Measurements from ENCODE around the gene TNS1. TPM values are rescaled to one million over a fixed set of nuclear protein-coding genes. Genes with fewer than 3 reads are reported as not detected.

Gene TNS1
- total RNA-seq, 1 experiment from 2014 or later = 3.4 TPM

DNA sequence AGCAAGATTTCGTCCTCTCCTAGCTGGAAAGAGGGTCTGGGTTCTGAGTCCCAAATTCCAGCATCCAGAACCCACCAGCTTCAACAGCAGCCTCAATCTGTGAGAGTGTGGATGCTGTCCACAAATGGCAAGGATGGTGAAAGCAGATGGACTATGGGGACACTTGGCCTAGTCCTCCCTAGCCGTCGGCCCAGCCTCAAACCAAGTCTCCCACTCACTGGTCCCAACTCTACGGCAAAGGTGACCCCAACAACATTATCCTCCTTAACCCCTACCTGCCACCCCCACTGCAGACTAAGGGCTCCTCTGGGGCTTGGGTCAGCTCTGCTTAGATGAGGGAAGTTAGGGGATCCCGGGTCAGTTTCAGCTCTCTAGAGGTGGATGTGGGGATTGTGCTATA lies 57.3 kb downstream of the TNS1 start:
- Mint-ChIP-seq H3K27ac (no peak overlapping the region; a peak in 1 of 7 replicates), H3K9me3 (no peaks in the 10 kb centered on the region), H3K4me1 (peaks cover 29 to 41% of the 10 kb centered on the region in 2 experiments), H3K27me3 (ENCODE audit: low read depth) (peaks cover 16% of the 10 kb centered on the region), H3K4me3 (no peak overlapping the region), H3K36me3 (ENCODE audit: insufficient read depth in 1 of 3, low read depth in 3 of 3) (no peaks in the 10 kb centered on the region)
- H3K79me1 ChIP-seq (ENCODE audit: insufficient read depth, low read depth, low read length, poor library complexity, severe bottlenecking) = no peaks in the 10 kb centered on the region
- no peak overlapping the region for H2BK5ac ChIP-seq (ENCODE audit: insufficient read length, low read length)
- no peak overlapping the region for H2BK20ac ChIP-seq (ENCODE audit: low read depth, low read length, poor library complexity, severe bottlenecking)
- H3K23me2 ChIP-seq (ENCODE audit: insufficient read length, low read depth, low read length, poor library complexity, severe bottlenecking) = no peaks in the 10 kb centered on the region
- no peak overlapping the region for H3T11ph ChIP-seq (ENCODE audit: low read length)
- no peak overlapping the region for H4K5ac ChIP-seq (ENCODE audit: insufficient read length, low read depth, low read length)
- H3K27ac ChIP-seq (ENCODE audit: insufficient read length, low read depth, low read length) = no peak overlapping the region
- H3K4me1 ChIP-seq (ENCODE audit: insufficient read depth, low read length) = peaks cover 4% of the 10 kb centered on the region; the same call in 1 of the 2 replicates
- H2BK12ac ChIP-seq (ENCODE audit: insufficient read length, low read depth, low read length) = no peak overlapping the region
- no peak overlapping the region for H4K91ac ChIP-seq (ENCODE audit: insufficient read length, low read depth, low read length)
- H3K4me2 ChIP-seq (ENCODE audit: insufficient read depth, insufficient read length, low read length) = no peak overlapping the region
- no peak overlapping the region for H3K56ac ChIP-seq (ENCODE audit: insufficient read length, low read depth, low read length)
- H4K8ac ChIP-seq (replicated peaks; ENCODE audit: insufficient read length, low read depth, low read length) = no peak overlapping the region
- DNase-seq = no peak
- TF ChIP-seq, protein P1, sequence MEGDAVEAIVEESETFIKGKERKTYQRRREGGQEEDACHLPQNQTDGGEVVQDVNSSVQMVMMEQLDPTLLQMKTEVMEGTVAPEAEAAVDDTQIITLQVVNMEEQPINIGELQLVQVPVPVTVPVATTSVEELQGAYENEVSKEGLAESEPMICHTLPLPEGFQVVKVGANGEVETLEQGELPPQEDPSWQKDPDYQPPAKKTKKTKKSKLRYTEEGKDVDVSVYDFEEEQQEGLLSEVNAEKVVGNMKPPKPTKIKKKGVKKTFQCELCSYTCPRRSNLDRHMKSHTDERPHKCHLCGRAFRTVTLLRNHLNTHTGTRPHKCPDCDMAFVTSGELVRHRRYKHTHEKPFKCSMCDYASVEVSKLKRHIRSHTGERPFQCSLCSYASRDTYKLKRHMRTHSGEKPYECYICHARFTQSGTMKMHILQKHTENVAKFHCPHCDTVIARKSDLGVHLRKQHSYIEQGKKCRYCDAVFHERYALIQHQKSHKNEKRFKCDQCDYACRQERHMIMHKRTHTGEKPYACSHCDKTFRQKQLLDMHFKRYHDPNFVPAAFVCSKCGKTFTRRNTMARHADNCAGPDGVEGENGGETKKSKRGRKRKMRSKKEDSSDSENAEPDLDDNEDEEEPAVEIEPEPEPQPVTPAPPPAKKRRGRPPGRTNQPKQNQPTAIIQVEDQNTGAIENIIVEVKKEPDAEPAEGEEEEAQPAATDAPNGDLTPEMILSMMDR (conservative IDR thresholded peaks at IDR 0.05) = no peak
- no peak overlapping the region for H3K9ac ChIP-seq (ENCODE audit: extremely low read depth, insufficient read length, low read length)
- no peak overlapping the region for H2AFZ ChIP-seq (ENCODE audit: low read length)
- no peaks in the 10 kb centered on the region for H3K9me3 ChIP-seq (ENCODE audit: control insufficient read depth, low read depth, low read length)
- no peak overlapping the region for H3K18ac ChIP-seq (ENCODE audit: insufficient read length, low read depth, low read length)
- H3K79me2 ChIP-seq (ENCODE audit: insufficient read depth, low read length) = no peaks in the 10 kb centered on the region
- H3K4ac ChIP-seq (ENCODE audit: low read depth, low read length) = no peak overlapping the region
- H3K23ac ChIP-seq (ENCODE audit: insufficient read length, low read depth, low read length) = no peak overlapping the region
- H2AK5ac ChIP-seq (ENCODE audit: insufficient read length, low read length) = no peak overlapping the region
- H2BK120ac ChIP-seq (ENCODE audit: low read depth, low read length, poor library complexity, severe bottlenecking) = no peak overlapping the region
- H3K27me3 ChIP-seq (ENCODE audit: insufficient read depth, low read length) = no peaks in the 10 kb centered on the region
- WGBS (ENCODE audit: extremely low coverage, insufficient read length, low lambda C conversion rate) = no CpG with 5 or more reads among the region's 5 CpGs
- no peak overlapping the region for H3K14ac ChIP-seq (ENCODE audit: insufficient read depth, low read length)
- H4K20me1 ChIP-seq (ENCODE audit: control insufficient read depth, insufficient read depth, insufficient read length) = no peaks in the 10 kb centered on the region
- H2BK15ac ChIP-seq (ENCODE audit: low read depth, low read length) = no peak overlapping the region
